ENCODE results near the gene GSE1.

The GSE1 gene

GRCh38 chr16:85571813-85572619 is 41.1 kb upstream of the GSE1 start (continued):
- TF ChIP-seq ZNF626 (tag by site-specific recombination; IDR thresholded peaks at IDR 0.05): no peak
- TF ChIP-seq ZSCAN4 (tag by site-specific recombination; IDR thresholded peaks at IDR 0.05): peak; percentile 79
- peak; percentile 55; the same call in 1 of the 2 replicates for TF ChIP-seq ZNF600 (tag by site-specific recombination; IDR thresholded peaks at IDR 0.05)
- no peak for TF ChIP-seq ZNF132 (tag by site-specific recombination; IDR thresholded peaks at IDR 0.05; ENCODE audit: borderline replicate concordance)
- TF ChIP-seq ZNF548 (tag by site-specific recombination; IDR thresholded peaks at IDR 0.05): peak; percentile 27; the same call in 1 of the 2 replicates
- TF ChIP-seq ZSCAN23 (tag by site-specific recombination; IDR thresholded peaks at IDR 0.05): no peak
- TF ChIP-seq ZNF670 (tag by site-specific recombination; IDR thresholded peaks at IDR 0.05; ENCODE audit: low read depth): peak; percentile 59; the same call in 1 of the 2 replicates
- TF ChIP-seq SP2 (tag by site-specific recombination; IDR thresholded peaks at IDR 0.05): no peak
- TF ChIP-seq ZNF521 (tag by site-specific recombination; IDR thresholded peaks at IDR 0.05): peak; percentile 91; the same call in 1 of the 2 replicates
- peak; percentile 78 for TF ChIP-seq SCRT1 (tag by site-specific recombination; IDR thresholded peaks at IDR 0.05; ENCODE audit: borderline replicate concordance)
- TF ChIP-seq, protein P1, sequence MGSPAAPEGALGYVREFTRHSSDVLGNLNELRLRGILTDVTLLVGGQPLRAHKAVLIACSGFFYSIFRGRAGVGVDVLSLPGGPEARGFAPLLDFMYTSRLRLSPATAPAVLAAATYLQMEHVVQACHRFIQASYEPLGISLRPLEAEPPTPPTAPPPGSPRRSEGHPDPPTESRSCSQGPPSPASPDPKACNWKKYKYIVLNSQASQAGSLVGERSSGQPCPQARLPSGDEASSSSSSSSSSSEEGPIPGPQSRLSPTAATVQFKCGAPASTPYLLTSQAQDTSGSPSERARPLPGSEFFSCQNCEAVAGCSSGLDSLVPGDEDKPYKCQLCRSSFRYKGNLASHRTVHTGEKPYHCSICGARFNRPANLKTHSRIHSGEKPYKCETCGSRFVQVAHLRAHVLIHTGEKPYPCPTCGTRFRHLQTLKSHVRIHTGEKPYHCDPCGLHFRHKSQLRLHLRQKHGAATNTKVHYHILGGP (tag by site-specific recombination; IDR thresholded peaks at IDR 0.05): peak; percentile 21; the same call in 1 of the 2 replicates
- TF ChIP-seq, protein P2, sequence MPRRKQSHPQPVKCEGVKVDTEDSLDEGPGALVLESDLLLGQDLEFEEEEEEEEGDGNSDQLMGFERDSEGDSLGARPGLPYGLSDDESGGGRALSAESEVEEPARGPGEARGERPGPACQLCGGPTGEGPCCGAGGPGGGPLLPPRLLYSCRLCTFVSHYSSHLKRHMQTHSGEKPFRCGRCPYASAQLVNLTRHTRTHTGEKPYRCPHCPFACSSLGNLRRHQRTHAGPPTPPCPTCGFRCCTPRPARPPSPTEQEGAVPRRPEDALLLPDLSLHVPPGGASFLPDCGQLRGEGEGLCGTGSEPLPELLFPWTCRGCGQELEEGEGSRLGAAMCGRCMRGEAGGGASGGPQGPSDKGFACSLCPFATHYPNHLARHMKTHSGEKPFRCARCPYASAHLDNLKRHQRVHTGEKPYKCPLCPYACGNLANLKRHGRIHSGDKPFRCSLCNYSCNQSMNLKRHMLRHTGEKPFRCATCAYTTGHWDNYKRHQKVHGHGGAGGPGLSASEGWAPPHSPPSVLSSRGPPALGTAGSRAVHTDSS (tag by site-specific recombination; IDR thresholded peaks at IDR 0.05): no peak
- TF ChIP-seq ZNF324 (tag by site-specific recombination; IDR thresholded peaks at IDR 0.05): 0 out of 2 replicates have a peak, but pooled peaks have one; percentile 31
- peak; percentile 39; the same call in 1 of the 2 replicates for TF ChIP-seq ZNF639 (tag by site-specific recombination; IDR thresholded peaks at IDR 0.05)
- TF ChIP-seq ZNF157 (tag by site-specific recombination; IDR thresholded peaks at IDR 0.05): peak; percentile 66
- peak; percentile 84 for TF ChIP-seq ZNF311 (tag by site-specific recombination; IDR thresholded peaks at IDR 0.05; ENCODE audit: borderline replicate concordance)
- no peak for TF ChIP-seq ZNF175 (tag by site-specific recombination; IDR thresholded peaks at IDR 0.05)
- 0 out of 2 replicates have a peak, but pooled peaks have one; percentile 30 for TF ChIP-seq KLF8 (tag by site-specific recombination; IDR thresholded peaks at IDR 0.05)
- TF ChIP-seq ZNF2 (tag by site-specific recombination; IDR thresholded peaks at IDR 0.05): peak; percentile 83
- no peak; the same call in 1 of the 2 replicates for TF ChIP-seq ZBTB20 (tag by site-specific recombination; IDR thresholded peaks at IDR 0.05)
- no peak for TF ChIP-seq GLIS2 (tag by site-specific recombination; IDR thresholded peaks at IDR 0.05)
- TF ChIP-seq ZNF140 (tag by site-specific recombination; IDR thresholded peaks at IDR 0.05): 0 out of 2 replicates have a peak, but pooled peaks have one; percentile 25
- TF ChIP-seq SALL2 (tag by site-specific recombination; IDR thresholded peaks at IDR 0.05; ENCODE audit: borderline replicate concordance): peak; percentile 88; the same call in 1 of the 2 replicates
- no peak for TF ChIP-seq TRIM28 (IDR thresholded peaks at IDR 0.05; ENCODE audit: borderline replicate concordance, low read length)
- TF ChIP-seq ZNF837 (tag by site-specific recombination; IDR thresholded peaks at IDR 0.05): no peak; the same call in 1 of the 2 replicates
- TF ChIP-seq FEZF1 (tag by site-specific recombination; IDR thresholded peaks at IDR 0.05): peak; percentile 32; the same call in 1 of the 2 replicates
- TF ChIP-seq ZFP37 (tag by site-specific recombination; IDR thresholded peaks at IDR 0.05): no peak
- no peak for TF ChIP-seq ZNF747 (tag by site-specific recombination; IDR thresholded peaks at IDR 0.05)
- TF ChIP-seq, protein P3, sequence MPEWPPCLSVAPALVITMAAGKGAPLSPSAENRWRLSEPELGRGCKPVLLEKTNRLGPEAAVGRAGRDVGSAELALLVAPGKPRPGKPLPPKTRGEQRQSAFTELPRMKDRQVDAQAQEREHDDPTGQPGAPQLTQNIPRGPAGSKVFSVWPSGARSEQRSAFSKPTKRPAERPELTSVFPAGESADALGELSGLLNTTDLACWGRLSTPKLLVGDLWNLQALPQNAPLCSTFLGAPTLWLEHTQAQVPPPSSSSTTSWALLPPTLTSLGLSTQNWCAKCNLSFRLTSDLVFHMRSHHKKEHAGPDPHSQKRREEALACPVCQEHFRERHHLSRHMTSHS (tag by site-specific recombination; IDR thresholded peaks at IDR 0.05): peak; percentile 18
- TF ChIP-seq ZBTB21 (tag by site-specific recombination; IDR thresholded peaks at IDR 0.05): no peak
- TF ChIP-seq ZNF133 (tag by site-specific recombination; IDR thresholded peaks at IDR 0.05): peak; percentile 18; the same call in 1 of the 2 replicates
- TF ChIP-seq ZNF510 (tag by site-specific recombination; IDR thresholded peaks at IDR 0.05; ENCODE audit: insufficient replicate concordance): no peak
- no peak for TF ChIP-seq ZNF362 (tag by site-specific recombination; IDR thresholded peaks at IDR 0.05)
